NT2/D1 (cell line): ENCODE results near the gene IL16.

Experiments
- SUZ12 ChIP-seq: IDR thresholded peaks from 2 replicates; pipeline ENCODE4 v1.6.1; 2011; ENCODE audit not compliant: insufficient read length, insufficient read depth; ENCODE audit errors: extremely low read depth
- YY1 ChIP-seq: IDR thresholded peaks from 2 replicates; pipeline ENCODE4 v1.6.1; 2011; ENCODE audit not compliant: insufficient read length, insufficient read depth
- ZNF274 ChIP-seq: IDR thresholded peaks from 2 replicates; pipeline ENCODE4 v1.6.1; 2011; ENCODE audit warnings: mild to moderate bottlenecking, low read depth, low read length

DNA sequence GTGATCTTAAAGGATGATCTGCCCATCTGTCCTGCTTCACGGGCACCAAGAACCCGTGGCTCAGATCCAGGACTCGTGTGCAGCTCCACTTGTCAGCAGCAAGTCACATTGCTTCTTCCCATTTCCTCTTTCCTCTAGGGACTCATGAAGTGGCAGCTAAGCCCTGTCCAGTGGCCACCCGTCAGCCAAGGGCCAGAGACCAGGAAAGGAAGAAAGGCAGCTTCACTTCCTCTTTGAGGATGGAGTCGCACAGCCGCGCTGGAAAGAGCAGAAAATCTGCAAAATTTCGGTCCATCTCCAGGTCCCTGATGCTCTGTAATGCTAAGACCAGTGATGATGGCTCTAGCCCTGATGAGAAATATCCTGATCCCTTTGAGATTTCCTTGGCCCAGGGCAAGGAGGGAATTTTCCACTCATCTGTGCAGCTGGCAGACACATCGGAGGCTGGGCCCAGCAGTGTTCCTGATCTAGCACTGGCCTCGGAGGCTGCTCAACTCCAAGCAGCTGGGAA lies 28.5 kb downstream of the IL16 start:
- TF ChIP-seq YY1 = no peak
- no peak for TF ChIP-seq ZNF274
- TF ChIP-seq SUZ12 = no peak
